Naive thymus-derived CD4-positive, alpha-beta T cell (primary cell): ENCODE data around the gene RGS10. TPM values are rescaled to one million over a fixed set of nuclear protein-coding genes. Genes with fewer than 3 reads are reported as not detected.

Experiments
- ATAC-seq: fragments of 150-1000 bp; cut with Tn5 transposase; 2 replicates; pipeline ENCODE4 v1.10.0; 2021; ENCODE audit warnings: mild to moderate bottlenecking, moderate library complexity
- CTCF ChIA-PET: fragments of 350-600 bp; sonication (Branson Sonifier 250); formaldehyde crosslinking; loops from one replicate; lab custom pipeline; 2021; ENCODE audit warnings: antibody characterized with exemption; lab: Charles Lee
- POLR2A ChIA-PET: fragments of 350-600 bp; sonication (Branson Sonifier 250); formaldehyde crosslinking; loops from one replicate; lab custom pipeline; 2021; ENCODE audit warnings: antibody characterized with exemption, inconsistent platforms; lab: Charles Lee
- DNase-seq, 9 donors: peaks; one replicate each; pipeline versions ENCODE4 v3.0.0 to v3.0.0-alpha.2; 2020 to 2022; ENCODE audit warnings: mixed read lengths in 1 of 9
- H3K27ac ChIP-seq: one replicate; pipeline ENCODE4 v1.7.0; 2013; ENCODE audit warnings: mild to moderate bottlenecking, low read depth, low read length, moderate library complexity
- H3K27me3 ChIP-seq, 2 donors: one replicate each; pipeline ENCODE4 v1.7.0; 2013; ENCODE audit warnings: low read length in 2 of 2, mild to moderate bottlenecking in 2 of 2, moderate library complexity in 2 of 2; ENCODE audit not compliant: control insufficient read depth in 2 of 2, insufficient read depth in 2 of 2
- H3K36me3 ChIP-seq, 3 experiments: 1 replicate in 2 of 3; 2 replicates in 1 of 3; pipeline ENCODE4 v1.7.0; 2013; ENCODE audit warnings: low read length in 3 of 3, mild to moderate bottlenecking in 3 of 3, moderate library complexity in 1 of 3; ENCODE audit not compliant: insufficient read depth in 3 of 3, control insufficient read depth in 2 of 3
- H3K4me1 ChIP-seq, 2 donors: one replicate each; pipeline ENCODE4 v1.7.0; 2013; ENCODE audit warnings: low read length in 2 of 2, mild to moderate bottlenecking in 2 of 2, moderate library complexity in 1 of 2; ENCODE audit not compliant: control insufficient read depth in 2 of 2, insufficient read depth in 2 of 2
- H3K4me3 ChIP-seq: 2 replicates; pipeline ENCODE4 v1.7.0; 2013; ENCODE audit warnings: mild to moderate bottlenecking, low read length
- H3K9me3 ChIP-seq, 3 experiments: 1 replicate in 2 of 3; 2 replicates in 1 of 3; pipeline ENCODE4 v1.7.0; 2013; ENCODE audit warnings: low read length in 3 of 3; ENCODE audit not compliant: control insufficient read depth in 2 of 3
- H3K27ac Mint-ChIP-seq, 9 donors: one replicate each; pipeline ENCODE4 v1.8.0; 2020 to 2022; ENCODE audit warnings: mixed read lengths in 9 of 9, mild to moderate bottlenecking in 8 of 9, moderate library complexity in 5 of 9, inconsistent platforms in 2 of 9
- H3K27me3 Mint-ChIP-seq, 5 donors: one replicate each; pipeline ENCODE4 v1.8.0; 2021 to 2022; ENCODE audit warnings: mixed read lengths in 5 of 5, mild to moderate bottlenecking in 1 of 5
- H3K36me3 Mint-ChIP-seq, 5 donors: one replicate each; pipeline ENCODE4 v1.8.0; 2020 to 2022; ENCODE audit warnings: mixed read lengths in 5 of 5, mild to moderate bottlenecking in 3 of 5, inconsistent platforms in 1 of 5
- H3K4me1 Mint-ChIP-seq, 7 donors: one replicate each; pipeline ENCODE4 v1.8.0; 2020 to 2022; ENCODE audit warnings: mixed read lengths in 7 of 7, mild to moderate bottlenecking in 3 of 7, inconsistent platforms in 1 of 7
- H3K4me3 Mint-ChIP-seq, 10 donors: one replicate each; pipeline ENCODE4 v1.8.0; 2020 to 2022; ENCODE audit warnings: mild to moderate bottlenecking in 10 of 10, mixed read lengths in 10 of 10, moderate library complexity in 6 of 10, inconsistent platforms in 2 of 10
- H3K9me3 Mint-ChIP-seq, 11 donors: one replicate each; pipeline ENCODE4 v1.8.0; 2020 to 2022; ENCODE audit warnings: mixed read lengths in 11 of 11, mild to moderate bottlenecking in 4 of 11, inconsistent platforms in 1 of 11, moderate library complexity in 1 of 11
- intact Hi-C, 2 donors: fragments of 100-400 bp; cut with micrococcal nuclease; formaldehyde crosslinking; loops; one replicate each; pipeline ENCODE4 v1.15.1; 2023
- polyA plus RNA-seq, 2 donors: library from polyadenylated mRNA; unstranded; fragments of 300-500 nt; fragmentation: Illumina TruSeq; gene quantifications; one replicate each; pipeline ENCODE4 v1.2.3, GENCODE V29; 2021
- total RNA-seq, 6 experiments: library from RNA in 5 of 6; stranded (reverse) in 5 of 6; gene quantifications; 1 replicate in 5 of 6; 2 replicates in 1 of 6; pipeline ENCODE4 v1.2.3 and lab custom pipeline; 2021 to 2026

Gene RGS10
- total and polyA plus RNA-seq, 7 experiments from 2014 or later, result 89.5 to 462 (median 188) TPM

DNA sequence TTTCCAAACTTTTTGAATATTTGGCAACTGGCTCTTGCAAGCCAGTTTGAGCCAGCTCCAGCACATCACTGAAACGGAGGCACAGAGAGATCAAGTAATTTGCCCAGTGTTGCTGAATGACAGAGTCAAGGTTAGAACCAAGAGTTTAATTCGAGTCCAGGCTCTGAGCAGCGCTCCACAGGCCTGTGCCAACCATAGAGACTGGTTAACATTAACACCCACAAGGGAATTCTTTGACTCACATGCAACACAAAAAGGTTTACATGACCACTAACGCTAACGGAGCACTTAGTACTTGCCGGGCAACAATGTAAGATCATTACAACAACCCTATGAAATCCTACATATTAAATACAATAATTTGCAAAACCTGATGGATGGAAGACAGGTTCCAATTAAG, 1.5 kb downstream of the RGS10 start:
- DNase-seq (peak in 2 of 9 donors; percentile 30 to 31), ATAC-seq (no peak)
- no peaks in the 10 kb centered on the region for H3K27me3 ChIP-seq
- Mint-ChIP-seq H3K9me3 (no peaks in the 10 kb centered on the region), H3K27ac (peak overlapping the region; percentile 78 to 98 (median 90)), H3K36me3 (peaks cover 0 to 10% (median 1%) of the 10 kb centered on the region in 5 donors), H3K4me3 (peak overlapping the region; percentile 84 to 96 (median 90)), H3K27me3 (peaks cover 0 to 5% (median 0%) of the 10 kb centered on the region in 5 donors), H3K4me1 (peaks cover 35 to 61% (median 50%) of the 10 kb centered on the region in 7 donors)
- peak overlapping the region; percentile 89 for H3K27ac ChIP-seq
- H3K4me1 ChIP-seq, result peaks cover 27 to 36% of the 10 kb centered on the region in 2 donors
- ChIA-PET CTCF (interaction anchor here (0.8 to 4.1 kb wide), 9 partner anchors 12 to 463 kb away, joined by 3 to 28 read pairs (median 5); no protein-coding TSS in a partner anchor), POLR2A (interaction anchor here (1.0 to 12.7 kb wide), 10 partner anchors 14 to 333 kb away, joined by 3 to 169 read pairs (median 12); partner anchors contain the start of gene GRK5)
- peaks cover 0 to 7% (median 0%) of the 10 kb centered on the region in 3 experiments for H3K36me3 ChIP-seq
- peak overlapping the region; percentile 96 for H3K4me3 ChIP-seq
- H3K9me3 ChIP-seq, result no peaks in the 10 kb centered on the region
- intact Hi-C loops, result loop anchor here (5.0 kb wide), 3 partner anchors 186 to 409 kb away; partner anchors contain the start of genes MCMBP (in 2 of the 2) and INPP5F (in 1 of the 2)

DNA sequence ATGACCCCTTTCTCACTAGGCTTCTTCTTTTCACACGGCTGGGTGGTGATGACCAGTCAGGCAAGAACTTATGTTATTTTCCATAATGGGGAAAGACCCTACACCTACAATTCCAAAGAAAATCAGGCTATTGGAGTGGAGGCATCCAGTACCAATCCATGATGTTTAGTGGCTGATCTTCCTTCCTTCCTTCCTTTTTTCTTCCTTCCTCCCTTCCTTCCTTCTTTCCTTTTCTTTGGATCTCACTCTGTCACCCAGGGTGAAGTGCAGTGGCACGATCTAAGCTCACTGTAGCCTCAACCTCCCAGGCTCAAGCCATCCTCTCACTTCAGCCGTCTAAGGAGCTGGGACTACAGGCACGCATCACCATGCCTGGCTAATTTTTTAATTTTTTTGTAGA, 2.5 kb downstream of the RGS10 start:
- Mint-ChIP-seq H3K27ac (peak overlapping the region; percentile 83 to 98 (median 90)), H3K4me3 (peak overlapping the region; percentile 84 to 96 (median 90)), H3K36me3 (peaks cover 0 to 18% (median 5%) of the 10 kb centered on the region in 5 donors), H3K9me3 (no peaks in the 10 kb centered on the region), H3K27me3 (no peaks in the 10 kb centered on the region), H3K4me1 (peaks cover 43 to 66% (median 60%) of the 10 kb centered on the region in 7 donors)
- peak overlapping the region; percentile 89 for H3K27ac ChIP-seq
- ChIA-PET POLR2A (interaction anchor here (0.6 to 12.7 kb wide), 8 partner anchors 13 to 334 kb away, joined by 3 to 169 read pairs (median 23); partner anchors contain the start of gene GRK5), CTCF (interaction anchor here (0.6 to 2.8 kb wide), 12 partner anchors 11 to 384 kb away, joined by 3 to 12 read pairs (median 3); partner anchors contain the start of gene GRK5)
- ATAC-seq, result no peak
- H3K4me3 ChIP-seq, result peak overlapping the region; percentile 96
- DNase-seq, result no peak
- H3K36me3 ChIP-seq, result peaks cover 0 to 7% (median 0%) of the 10 kb centered on the region in 3 experiments
- H3K9me3 ChIP-seq, result no peaks in the 10 kb centered on the region
- H3K27me3 ChIP-seq, result no peaks in the 10 kb centered on the region
- H3K4me1 ChIP-seq, result peaks cover 27 to 46% of the 10 kb centered on the region in 2 donors
- intact Hi-C loops, result loop anchor here (5.0 kb wide), 3 partner anchors 187 to 408 kb away; partner anchors contain the start of genes MCMBP (in 2 of the 2) and INPP5F (in 1 of the 2)

DNA sequence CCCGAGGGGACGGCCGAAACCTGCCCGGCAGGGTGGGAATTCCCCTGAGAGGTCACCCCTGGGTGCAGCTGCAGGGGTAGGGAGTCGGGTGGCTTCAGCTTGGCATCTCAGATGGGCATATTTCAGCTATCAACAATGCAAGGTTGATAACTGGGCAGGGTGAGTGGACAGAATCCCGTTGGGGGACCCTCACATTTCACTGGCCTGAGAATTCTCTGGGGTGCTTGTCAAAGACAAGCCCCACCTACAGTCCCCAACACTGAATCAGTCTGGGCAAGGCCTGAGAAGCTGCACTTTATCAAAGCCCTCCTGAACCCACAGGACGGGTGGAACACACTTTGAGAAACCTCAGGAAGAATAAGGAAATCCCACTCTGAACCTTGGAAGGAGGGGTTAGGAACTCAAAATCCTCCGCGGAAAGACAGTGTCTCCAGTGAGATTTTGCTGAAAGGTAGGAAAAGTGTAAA, 3.1 kb downstream of the RGS10 start:
- intact Hi-C loops, result no loop called here
- POLR2A ChIA-PET, result interaction anchor here (0.8 to 12.7 kb wide), 6 partner anchors 13 to 113 kb away, joined by 3 to 169 read pairs (median 66); no protein-coding TSS in a partner anchor
- no peak for ATAC-seq
- peaks cover 44 to 70% (median 64%) of the 10 kb centered on the region in 7 donors for H3K4me1 Mint-ChIP-seq
- peaks cover 0 to 23% (median 5%) of the 10 kb centered on the region in 5 donors for H3K36me3 Mint-ChIP-seq
- no peaks in the 10 kb centered on the region for H3K9me3 ChIP-seq
- peak overlapping the region; percentile 86 to 98 (median 91) for H3K27ac Mint-ChIP-seq
- H3K27me3 Mint-ChIP-seq, result no peaks in the 10 kb centered on the region
- peaks cover 0 to 7% (median 0%) of the 10 kb centered on the region in 3 experiments for H3K36me3 ChIP-seq
- peak in 2 of 9 donors; percentile 25 to 27 for DNase-seq
- H3K27me3 ChIP-seq, result no peaks in the 10 kb centered on the region
- H3K9me3 Mint-ChIP-seq, result no peaks in the 10 kb centered on the region
- H3K27ac ChIP-seq, result peak overlapping the region; percentile 89
- H3K4me3 Mint-ChIP-seq, result peak overlapping the region; percentile 84 to 96 (median 90)
- peaks cover 27 to 50% of the 10 kb centered on the region in 2 donors for H3K4me1 ChIP-seq
- CTCF ChIA-PET, result interaction anchor here (0.6 to 2.8 kb wide), 11 partner anchors 11 to 383 kb away, joined by 3 to 12 read pairs (median 4); partner anchors contain the start of gene GRK5
- H3K4me3 ChIP-seq, result peak overlapping the region; percentile 61

DNA sequence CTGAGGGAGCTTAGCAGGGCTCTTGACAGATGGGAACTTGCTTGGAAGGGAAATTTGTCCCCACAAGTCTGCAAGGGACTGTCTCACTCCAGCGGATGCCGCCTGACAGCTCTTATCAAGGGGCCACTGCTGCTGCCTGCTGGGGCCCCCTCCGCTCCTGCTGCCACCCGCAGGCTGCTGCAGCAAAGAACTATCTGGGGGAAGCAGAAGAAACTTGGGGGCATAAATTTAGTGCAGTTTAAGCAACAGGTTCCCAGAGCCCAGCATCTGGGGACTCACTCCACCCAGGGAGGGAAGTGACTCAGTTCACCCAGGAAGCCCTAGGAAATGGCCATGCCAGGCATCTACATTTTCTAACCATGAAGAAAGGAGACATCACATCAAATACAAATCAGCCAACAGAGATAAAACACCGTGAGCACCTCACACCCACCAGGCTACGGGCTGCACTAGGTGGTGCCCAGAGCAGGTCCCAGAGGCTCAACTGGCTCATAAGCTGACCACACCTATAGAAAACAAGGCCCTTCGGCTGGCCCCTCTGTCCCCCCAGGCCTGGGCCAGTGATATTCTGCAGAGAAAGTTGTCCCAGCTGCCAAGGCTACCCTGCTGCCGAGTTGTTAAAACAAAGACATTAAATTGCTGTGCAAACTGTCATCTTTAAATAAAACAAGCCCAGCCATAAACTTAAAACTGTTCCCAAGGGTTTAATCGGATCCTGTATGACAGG, 3.7 kb downstream of the RGS10 start:
- peaks cover 27 to 50% of the 10 kb centered on the region in 2 donors for H3K4me1 ChIP-seq
- H3K27me3 Mint-ChIP-seq, result no peaks in the 10 kb centered on the region
- peak overlapping the region; percentile 84 to 96 (median 90) for H3K4me3 Mint-ChIP-seq
- DNase-seq (peak in 7 of 9 donors; percentile 31 to 50 (median 36)), ATAC-seq (no peak)
- no peaks in the 10 kb centered on the region for H3K27me3 ChIP-seq
- peaks cover 0 to 7% (median 0%) of the 10 kb centered on the region in 3 experiments for H3K36me3 ChIP-seq
- H3K27ac ChIP-seq, result peak overlapping the region; percentile 89
- H3K36me3 Mint-ChIP-seq, result peaks cover 0 to 23% (median 5%) of the 10 kb centered on the region in 5 donors
- H3K4me1 Mint-ChIP-seq, result peaks cover 45 to 70% (median 65%) of the 10 kb centered on the region in 7 donors
- intact Hi-C loops, result loop anchor here (1.0 kb wide), 2 partner anchors 8 to 21 kb away; no protein-coding TSS in a partner anchor
- H3K9me3 Mint-ChIP-seq, result no peaks in the 10 kb centered on the region
- H3K4me3 ChIP-seq, result peak overlapping the region; percentile 61
- ChIA-PET CTCF (interaction anchor here (0.6 to 2.8 kb wide), 10 partner anchors 19 to 339 kb away, joined by 3 to 12 read pairs (median 6); partner anchors contain the start of gene GRK5), POLR2A (interaction anchor here (0.6 to 12.7 kb wide), 7 partner anchors 12 to 339 kb away, joined by 3 to 169 read pairs (median 21); no protein-coding TSS in a partner anchor)
- no peaks in the 10 kb centered on the region for H3K9me3 ChIP-seq
- H3K27ac Mint-ChIP-seq, result peak overlapping the region; percentile 86 to 98 (median 91)

DNA sequence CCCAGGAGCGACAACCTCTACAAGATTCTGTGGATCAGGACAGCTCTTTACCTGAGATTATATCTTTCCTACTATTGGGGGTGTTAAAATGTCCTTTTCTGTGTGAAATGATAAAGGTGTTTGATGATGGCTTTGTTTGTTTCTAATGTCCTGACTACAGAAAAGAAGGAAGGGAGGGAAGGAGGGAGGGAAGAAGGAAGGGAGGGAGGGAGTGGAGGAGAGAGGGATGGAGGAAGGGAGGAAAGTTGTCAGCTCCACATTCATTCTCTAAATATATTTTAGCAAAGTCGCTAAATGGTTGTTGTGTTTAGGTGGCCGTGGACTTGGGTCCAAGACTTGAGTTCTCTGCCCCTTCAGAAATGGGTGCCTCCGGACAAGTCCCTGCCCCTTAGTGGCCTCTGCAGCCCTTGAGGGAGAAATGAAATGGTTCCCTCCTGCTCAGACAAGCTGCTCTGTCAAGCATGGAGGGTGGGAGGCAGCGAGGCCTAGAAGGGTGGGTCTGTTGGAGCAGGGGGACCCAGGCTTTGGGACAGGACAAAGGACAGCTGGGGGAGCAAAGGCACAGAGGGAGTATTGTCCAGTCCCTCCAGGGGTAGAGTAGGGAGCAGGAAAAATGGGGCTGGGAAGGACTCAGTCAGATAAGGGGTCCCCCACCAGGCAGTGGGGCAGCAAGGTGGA, 4.4 kb downstream of the RGS10 start:
- no peak for DNase-seq
- Histone ChIP-seq H3K9me3 (no peaks in the 10 kb centered on the region), H3K4me1 (peaks cover 27 to 50% of the 10 kb centered on the region in 2 donors), H3K27me3 (no peaks in the 10 kb centered on the region), H3K27ac (peak overlapping the region; percentile 89), H3K4me3 (peak overlapping the region; percentile 61), H3K36me3 (peaks cover 0 to 7% (median 0%) of the 10 kb centered on the region in 3 experiments)
- H3K9me3 Mint-ChIP-seq, result no peaks in the 10 kb centered on the region
- POLR2A ChIA-PET, result interaction anchor here (0.6 to 12.7 kb wide), 7 partner anchors 11 to 338 kb away, joined by 3 to 169 read pairs (median 21); no protein-coding TSS in a partner anchor
- no peaks in the 10 kb centered on the region for H3K27me3 Mint-ChIP-seq
- H3K4me3 Mint-ChIP-seq, result peak overlapping the region; percentile 84 to 96 (median 90)
- peaks cover 0 to 25% (median 5%) of the 10 kb centered on the region in 5 donors for H3K36me3 Mint-ChIP-seq
- no peak for ATAC-seq
- intact Hi-C loops, result loop anchor here (1.0 kb wide), 3 partner anchors 8 to 36 kb away; no protein-coding TSS in a partner anchor
- peak overlapping the region; percentile 86 to 98 (median 91) for H3K27ac Mint-ChIP-seq
- peaks cover 51 to 73% (median 67%) of the 10 kb centered on the region in 7 donors for H3K4me1 Mint-ChIP-seq
- CTCF ChIA-PET, result interaction anchor here (0.6 to 2.8 kb wide), 8 partner anchors 18 to 339 kb away, joined by 3 to 10 read pairs (median 6); no protein-coding TSS in a partner anchor
